ENCODE measurements around the gene DCAF6.

- no peak for TF ChIP-seq CTCF (IDR thresholded peaks at IDR 0.05)
- no peak for TF ChIP-seq POLR2A (IDR thresholded peaks at IDR 0.05)
Measured at GRCh38 chr1:168087696-168088095, 151.2 kb downstream of the DCAF6 start.
